Endothelial cell of umbilical vein (primary cell): ENCODE measurements around the gene SORCS2. TPM values are rescaled to one million over a fixed set of nuclear protein-coding genes. Genes with fewer than 3 reads are reported as not detected.

ENCODE experiments used
- BruUV-seq: library from RNA; stranded (reverse); fragments of 400-500 nt; replicated peaks from 2 replicates; lab custom pipeline; 2021; lab: Mats Ljungman, UMichigan
- CTCF ChIA-PET: fragments of 300-600, 350-600 bp; sonication (Branson Sonifier 250); formaldehyde crosslinking; loops from one replicate; lab custom pipeline; 2021; ENCODE audit warnings: antibody characterized with exemption, inconsistent platforms; lab: Charles Lee
- POLR2A ChIA-PET: fragments of 300-600, 350-600 bp; sonication (Branson Sonifier 250); formaldehyde crosslinking; loops from one replicate; lab custom pipeline; 2021; ENCODE audit warnings: antibody characterized with exemption, inconsistent platforms; lab: Charles Lee
- DNase-seq: peaks from one replicate; pipeline ENCODE4 v3.0.0-alpha.2; 2011; ENCODE audit warnings: low read depth, low spot score
- FAIRE-seq: peaks from 2 replicates; lab custom pipeline; 2011; peaks lifted over from hg19 to GRCh38; lab: Jason Lieb, UNC
- H2AFZ ChIP-seq: 2 replicates; pipeline ENCODE4 v1.6.0; 2012; ENCODE audit warnings: low read depth, low read length, control low read depth, inconsistent platforms
- H3K27ac ChIP-seq: 2 replicates; pipeline ENCODE4 v1.5.1; 2011; ENCODE audit warnings: low read depth, mild to moderate bottlenecking, control low read depth, low read length, moderate library complexity; ENCODE audit not compliant: insufficient read depth
- H3K27me3 ChIP-seq, 2 experiments: 2 replicates each; pipeline versions ENCODE4 v1.6.0 to v1.6.1; 2011; ENCODE audit warnings: low read length in 2 of 2, mixed read lengths in 1 of 2; ENCODE audit not compliant: control insufficient read depth in 2 of 2, insufficient read depth in 2 of 2
- H3K36me3 ChIP-seq, 2 experiments: 2 replicates in 1 of 2; 3 replicates in 1 of 2; pipeline ENCODE4 v1.5.1; 2011; ENCODE audit warnings: low read length in 2 of 2, mild to moderate bottlenecking in 1 of 2, moderate library complexity in 1 of 2; ENCODE audit not compliant: control insufficient read depth in 2 of 2, insufficient read depth in 2 of 2; ENCODE audit errors: extremely low read depth in 1 of 2
- H3K4me1 ChIP-seq: 3 replicates; pipeline ENCODE4 v1.5.1; 2011; ENCODE audit warnings: mild to moderate bottlenecking, low read length; ENCODE audit not compliant: control insufficient read depth, insufficient read depth; ENCODE audit errors: extremely low read depth
- H3K4me2 ChIP-seq: 2 replicates; pipeline ENCODE4 v1.6.1; 2011; ENCODE audit warnings: low read length, control low read depth, mixed read lengths; ENCODE audit not compliant: insufficient read depth
- H3K4me3 ChIP-seq, 3 experiments: fragments of 200-600 bp in 1 of 3; sonication (generic), shearing (Covaris generic) in 1 of 3; replicated peaks in 1 of 3; 2 replicates each; pipeline ENCODE4 v1.5.1; 2011 to 2016; ENCODE audit warnings: control low read depth in 3 of 3, low read length in 3 of 3, mild to moderate bottlenecking in 2 of 3, inconsistent platforms in 1 of 3, low read depth in 1 of 3, moderate library complexity in 1 of 3; ENCODE audit not compliant: insufficient read depth in 1 of 3
- H3K79me2 ChIP-seq: 2 replicates; pipeline ENCODE4 v1.6.0; 2012; ENCODE audit warnings: low read length, inconsistent platforms; ENCODE audit not compliant: control insufficient read depth, insufficient read depth
- H3K9ac ChIP-seq: replicated peaks from 2 replicates; pipeline ENCODE3; 2011; ENCODE audit warnings: low read length, control low read depth; ENCODE audit not compliant: insufficient read depth; ENCODE audit errors: extremely low read depth
- H3K9me1 ChIP-seq: replicated peaks from 3 replicates; pipeline ENCODE4 v1.6.0; 2011; ENCODE audit warnings: mild to moderate bottlenecking, low read length; ENCODE audit not compliant: control insufficient read depth, insufficient read depth; ENCODE audit errors: extremely low read depth
- H3K9me3 ChIP-seq: replicated peaks from 2 replicates; pipeline ENCODE4 v1.5.1; 2012; ENCODE audit warnings: low read length, inconsistent platforms; ENCODE audit not compliant: control insufficient read depth, insufficient read depth
- H4K20me1 ChIP-seq: replicated peaks from 2 replicates; pipeline ENCODE3; 2011; ENCODE audit warnings: mild to moderate bottlenecking, low read length; ENCODE audit not compliant: control insufficient read depth, insufficient read depth; ENCODE audit errors: extremely low read depth
- EZH2 ChIP-seq: IDR thresholded peaks from 2 replicates; pipeline ENCODE4 v1.6.1; 2012; ENCODE audit warnings: borderline replicate concordance, low read depth, mild to moderate bottlenecking, moderate library complexity, low read length, inconsistent platforms; ENCODE audit not compliant: severe bottlenecking
- FOS ChIP-seq: IDR thresholded peaks from 2 replicates; pipeline ENCODE4 v1.6.1; 2011; ENCODE audit warnings: mild to moderate bottlenecking, low read length, moderate library complexity, borderline replicate concordance; ENCODE audit not compliant: insufficient read depth
- GATA2 ChIP-seq: IDR thresholded peaks from 2 replicates; pipeline ENCODE4 v1.7.0; 2011; ENCODE audit warnings: low read depth, mild to moderate bottlenecking, moderate library complexity, mixed read lengths, low read length; ENCODE audit not compliant: insufficient read length, insufficient read depth
- JUN ChIP-seq: IDR thresholded peaks from 2 replicates; pipeline ENCODE4 v1.6.1; 2011; ENCODE audit warnings: borderline replicate concordance, low read depth; ENCODE audit not compliant: insufficient read length, insufficient read depth
- MYC ChIP-seq: IDR thresholded peaks from one replicate; pipeline ENCODE4 v1.6.1; 2011; ENCODE audit warnings: mild to moderate bottlenecking, low read depth, low read length
- POLR2A ChIP-seq: IDR thresholded peaks from 2 replicates; pipeline ENCODE4 v1.6.1; 2012; ENCODE audit warnings: low read depth, mild to moderate bottlenecking, control low read depth, low read length
- POLR2AphosphoS5 ChIP-seq: IDR thresholded peaks from 2 replicates; pipeline ENCODE4 v1.6.1; 2012; ENCODE audit warnings: low read depth, mild to moderate bottlenecking, control low read depth, low read length, moderate library complexity; ENCODE audit not compliant: insufficient read depth
- dilution Hi-C: fragments of 300-500 bp; cut with MboI; formaldehyde crosslinking; loops from one replicate; pipeline ENCODE4 v1.15.0; 2019; ENCODE audit warnings: low sequenced_read_pairs; ENCODE audit not compliant: extremely low pct_ligation_motif_present
- intact Hi-C: fragments of 100-400 bp; cut with micrococcal nuclease; formaldehyde crosslinking; loops from one replicate; pipeline ENCODE4 v1.10.0; 2022
- polyA plus RNA-seq, 4 experiments: library from polyadenylated mRNA; depleted of rRNA in 3 of 4; stranded (reverse) in 3 of 4; unstranded in 1 of 4; fragments of >200 nt; gene quantifications; 2 replicates each; pipeline versions ENCODE4 v1.2.1 to v1.2.3, GENCODE V29; 2011 to 2012; ENCODE audit warnings: missing spikeins in 1 of 4
- total RNA-seq: library from RNA; stranded (reverse); gene quantifications from 2 replicates; pipeline ENCODE4 v1.2.3, GENCODE V29; 2021
- TF ChIP-seq, protein P1 (sequence below): IDR thresholded peaks from 2 replicates; pipeline ENCODE4 v1.6.1; 2011; ENCODE audit not compliant: insufficient read depth, insufficient read length
- TF ChIP-seq, protein P2 (sequence below), 2 donors: IDR thresholded peaks; 1 replicate in 1 of 2; 2 replicates in 1 of 2; pipeline ENCODE4 v1.5.1; 2011; ENCODE audit warnings: low read length in 2 of 2, mild to moderate bottlenecking in 2 of 2, moderate library complexity in 2 of 2, control low read depth in 1 of 2, inconsistent platforms in 1 of 2, low read depth in 1 of 2; ENCODE audit not compliant: insufficient read depth in 1 of 2; ENCODE audit errors: extremely low read depth in 1 of 2

Gene SORCS2
- total and polyA plus RNA-seq, 2 donors (not counting 3 experiments of a cell fraction or from before 2014, with no cell fraction given) = not detected

DNA sequence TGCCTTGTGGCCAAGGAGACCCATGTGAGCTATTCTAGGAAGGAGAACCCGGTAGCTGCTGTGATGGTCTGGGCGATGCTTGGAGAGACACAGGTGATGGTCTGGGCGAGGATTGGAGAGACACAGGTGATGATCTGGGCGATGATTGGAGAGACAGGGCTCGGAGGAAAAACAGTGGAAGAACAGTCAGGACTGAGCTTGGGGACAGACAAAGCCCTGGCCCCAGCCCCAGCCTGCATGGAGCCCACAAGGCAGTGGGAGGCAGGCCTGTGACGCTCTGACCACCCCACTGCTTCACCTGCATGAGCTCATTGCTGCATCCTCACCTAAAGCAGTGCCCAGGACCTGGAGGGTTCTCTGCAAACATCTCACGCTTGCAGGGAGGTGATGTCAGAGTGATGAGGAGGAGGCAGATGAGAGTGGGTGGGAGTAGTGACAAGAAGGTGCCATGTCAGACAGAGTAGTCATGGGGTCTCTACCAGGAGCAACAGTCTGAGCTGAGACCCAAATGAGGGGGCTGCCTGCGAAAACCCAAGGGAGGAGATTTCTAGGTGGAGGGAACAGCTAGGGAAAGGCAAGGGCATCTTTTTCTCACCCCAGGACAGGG, 278.3 kb downstream of the SORCS2 start:
- POLR2A ChIA-PET = no interaction called here

More for the DNA sequence above, 278.3 kb downstream of the SORCS2 start:
- CTCF ChIA-PET = interaction anchor here (1.5 kb wide), 1 partner anchor 13 kb away, joined by 3 read pairs; no protein-coding TSS in a partner anchor
- FAIRE-seq (no peak), DNase-seq (no peak)
- Histone ChIP-seq H3K9me1 (no peaks in the 10 kb centered on the region), H3K4me2 (no peak overlapping the region), H3K79me2 (no peaks in the 10 kb centered on the region), H3K4me1 (no peaks in the 10 kb centered on the region), H3K27me3 (no peaks in the 10 kb centered on the region), H3K9ac (no peak overlapping the region), H3K27ac (no peak overlapping the region), H4K20me1 (no peaks in the 10 kb centered on the region), H3K36me3 (no peaks in the 10 kb centered on the region), H3K4me3 (no peak overlapping the region), H2AFZ (no peak overlapping the region), H3K9me3 (no peaks in the 10 kb centered on the region)
- intact Hi-C loops (no loop called here), dilution Hi-C loops (no loop called here)
- no TSS peak for BruUV-seq
- no peak for TF ChIP-seq FOS
- TF ChIP-seq, protein P1, sequence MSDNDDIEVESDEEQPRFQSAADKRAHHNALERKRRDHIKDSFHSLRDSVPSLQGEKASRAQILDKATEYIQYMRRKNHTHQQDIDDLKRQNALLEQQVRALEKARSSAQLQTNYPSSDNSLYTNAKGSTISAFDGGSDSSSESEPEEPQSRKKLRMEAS = no peak
- TF ChIP-seq JUN = no peak
- no peak for TF ChIP-seq POLR2A
- TF ChIP-seq POLR2AphosphoS5 = no peak
- TF ChIP-seq, protein P2, sequence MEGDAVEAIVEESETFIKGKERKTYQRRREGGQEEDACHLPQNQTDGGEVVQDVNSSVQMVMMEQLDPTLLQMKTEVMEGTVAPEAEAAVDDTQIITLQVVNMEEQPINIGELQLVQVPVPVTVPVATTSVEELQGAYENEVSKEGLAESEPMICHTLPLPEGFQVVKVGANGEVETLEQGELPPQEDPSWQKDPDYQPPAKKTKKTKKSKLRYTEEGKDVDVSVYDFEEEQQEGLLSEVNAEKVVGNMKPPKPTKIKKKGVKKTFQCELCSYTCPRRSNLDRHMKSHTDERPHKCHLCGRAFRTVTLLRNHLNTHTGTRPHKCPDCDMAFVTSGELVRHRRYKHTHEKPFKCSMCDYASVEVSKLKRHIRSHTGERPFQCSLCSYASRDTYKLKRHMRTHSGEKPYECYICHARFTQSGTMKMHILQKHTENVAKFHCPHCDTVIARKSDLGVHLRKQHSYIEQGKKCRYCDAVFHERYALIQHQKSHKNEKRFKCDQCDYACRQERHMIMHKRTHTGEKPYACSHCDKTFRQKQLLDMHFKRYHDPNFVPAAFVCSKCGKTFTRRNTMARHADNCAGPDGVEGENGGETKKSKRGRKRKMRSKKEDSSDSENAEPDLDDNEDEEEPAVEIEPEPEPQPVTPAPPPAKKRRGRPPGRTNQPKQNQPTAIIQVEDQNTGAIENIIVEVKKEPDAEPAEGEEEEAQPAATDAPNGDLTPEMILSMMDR (IDR thresholded peaks at IDR 0.05; ENCODE audit: extremely low read depth in 1 of 2, insufficient read depth in 1 of 2, low read depth in 1 of 2, low read length in 2 of 2) = no peak
- TF ChIP-seq GATA2 = no peak
- no peak for TF ChIP-seq EZH2
- no peak for TF ChIP-seq MYC
